ENCODE data around the gene CGB2. TPM values are rescaled to one million over a fixed set of nuclear protein-coding genes. Genes with fewer than 3 reads are reported as not detected.
A peak's percentile ranks its signal among the peaks of the same experiment; 100 is the strongest.

CGB2 gene
- total RNA-seq, 6 donors from 2014 or later: not detected

- peaks cover 0 to 65% (median 35%) of the 10 kb centered on the region in 4 donors for H3K36me3 ChIP-seq
- peak in 1 of 2 donors; percentile 80 for DNase-seq
- no peaks in the 10 kb centered on the region for H3K27me3 ChIP-seq
- peaks cover 11 to 21% (median 20%) of the 10 kb centered on the region in 4 donors for H3K4me1 ChIP-seq
- no peaks in the 10 kb centered on the region for H3K9me3 ChIP-seq
- 94 to 95% methylated on average over 25 to 32 of the region's 32 CpGs for WGBS, 2 donors
- TF ChIP-seq EP300 (IDR thresholded peaks at IDR 0.05): no peak
- TF ChIP-seq CTCF (IDR thresholded peaks at IDR 0.05): no peak
- TF ChIP-seq POLR2A (IDR thresholded peaks at IDR 0.05): no peak
- TF ChIP-seq POLR2AphosphoS5 (IDR thresholded peaks at IDR 0.05): no peak
- no peak overlapping the region for H3K27ac ChIP-seq
- H3K4me3 ChIP-seq: no peak overlapping the region
- no peak for ATAC-seq (ENCODE audit: low FRiP score in 2 of 2)
Measured at GRCh38 chr19:49014123-49014869, 17.4 kb upstream of the CGB2 start.

- no peaks in the 10 kb centered on the region for H3K27me3 ChIP-seq
- 96 to 98% methylated on average over 6 to 18 of the region's 18 CpGs for WGBS, 2 donors
- DNase-seq (peak in 1 of 2 donors; percentile 63), ATAC-seq (ENCODE audit: low FRiP score in 2 of 2) (no peak)
- peaks cover 15 to 27% (median 24%) of the 10 kb centered on the region in 4 donors for H3K4me1 ChIP-seq
- TF ChIP-seq POLR2AphosphoS5 (IDR thresholded peaks at IDR 0.05) (no peak), EP300 (IDR thresholded peaks at IDR 0.05) (no peak), POLR2A (IDR thresholded peaks at IDR 0.05) (no peak), CTCF (IDR thresholded peaks at IDR 0.05) (no peak)
- no peak overlapping the region for H3K4me3 ChIP-seq
- peaks cover 0 to 59% (median 30%) of the 10 kb centered on the region in 4 donors for H3K36me3 ChIP-seq
- no peak overlapping the region for H3K27ac ChIP-seq
- no peaks in the 10 kb centered on the region for H3K9me3 ChIP-seq
Measured at GRCh38 chr19:49014870-49015255, 16.8 kb upstream of the CGB2 start.

GRCh38 chr19:49016067-49016839 is 15.4 kb upstream of the CGB2 start:
- TF ChIP-seq POLR2AphosphoS5 (IDR thresholded peaks at IDR 0.05): no peak
- TF ChIP-seq POLR2A (IDR thresholded peaks at IDR 0.05): no peak
- TF ChIP-seq EP300 (IDR thresholded peaks at IDR 0.05): no peak
- no peak for TF ChIP-seq CTCF (IDR thresholded peaks at IDR 0.05)
- DNase-seq: peak in 1 of 2 donors; percentile 83
- Histone ChIP-seq H3K4me3 (no peak overlapping the region), H3K36me3 (peaks cover 0 to 45% (median 19%) of the 10 kb centered on the region in 4 donors), H3K9me3 (no peaks in the 10 kb centered on the region), H3K27me3 (no peaks in the 10 kb centered on the region), H3K4me1 (peaks cover 15 to 27% (median 24%) of the 10 kb centered on the region in 4 donors), H3K27ac (no peak overlapping the region)
- 90% methylated on average over 16 to 20 of the region's 29 CpGs for WGBS, 2 donors
- no peak for ATAC-seq (ENCODE audit: low FRiP score in 2 of 2)

DNA sequence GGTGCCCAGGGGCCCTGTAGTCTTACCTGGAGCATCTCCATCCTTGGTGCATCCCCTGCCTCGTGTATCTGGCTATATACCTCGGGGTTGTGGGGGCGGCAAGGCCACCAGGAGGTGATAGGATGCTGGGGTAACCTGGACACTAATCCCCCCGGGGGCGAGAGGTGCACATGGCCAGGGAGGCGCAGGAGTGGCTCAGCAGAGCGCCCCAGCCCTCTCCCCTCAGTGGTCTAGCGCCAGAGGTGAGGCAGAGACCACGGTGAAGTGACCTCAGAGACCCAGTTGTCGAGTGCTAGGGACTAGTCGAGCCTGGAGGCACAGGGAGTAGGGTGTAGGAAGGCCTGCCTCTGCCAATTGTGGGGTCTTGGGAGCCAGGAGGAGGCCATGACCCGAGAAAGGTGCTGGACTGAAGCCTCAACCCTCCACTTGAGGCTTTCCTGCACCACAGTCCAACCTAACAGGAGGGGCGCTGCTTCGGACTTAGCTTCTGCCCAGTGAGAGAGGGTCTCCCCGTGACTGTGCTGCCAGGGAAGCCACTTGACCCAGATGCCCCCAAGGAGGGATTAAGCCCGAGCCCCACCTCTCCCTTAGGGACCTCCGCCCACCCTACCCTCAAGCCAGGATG is 14.5 kb upstream of the CGB2 start, which contains the start of gene LHB:
Gene LHB (minus strand): TSS at position 51 of the 625 bp plus-strand sequence. CDS start 10 bp downstream, at position 41.
- peak in 1 of 2 donors; percentile 46 for DNase-seq
- WGBS, 2 donors: 85 to 86% methylated on average over 12 to 15 of the region's 17 CpGs
- TF ChIP-seq POLR2A (IDR thresholded peaks at IDR 0.05) (no peak), POLR2AphosphoS5 (IDR thresholded peaks at IDR 0.05) (no peak), CTCF (IDR thresholded peaks at IDR 0.05) (no peak), EP300 (IDR thresholded peaks at IDR 0.05) (no peak)

More for the DNA sequence above, 14.5 kb upstream of the CGB2 start, which contains the start of gene LHB:
- Histone ChIP-seq H3K27me3 (no peaks in the 10 kb centered on the region), H3K9me3 (no peaks in the 10 kb centered on the region), H3K36me3 (peaks cover 0 to 36% (median 14%) of the 10 kb centered on the region in 4 donors), H3K4me3 (peak within 1 kb of the TSS in 3 of 4 donors; percentile 46 to 60 (median 51)), H3K4me1 (peaks cover 15 to 27% (median 24%) of the 10 kb centered on the region in 4 donors), H3K27ac (peak within 1 kb of the TSS in 2 of 4 donors; percentile 11 to 37)
- ATAC-seq (ENCODE audit: low FRiP score in 2 of 2): no peak

All from upper lobe of left lung (tissue), 6 donors.